Activated naive CD8-positive, alpha-beta T cell treated with anti-CD3 and anti-CD28 coated beads, Interleukin-2, amount 50 U/mL, for 24 hours (primary cell): ENCODE measurements around the gene PAFAH2.

Source experiments
- ATAC-seq: fragments of 150-1000 bp; cut with Tn5 transposase; one replicate; pipeline ENCODE4 v1.10.0; 2021
- DNase-seq: peaks from one replicate; pipeline ENCODE4 v3.0.0; 2021
- H3K27ac Mint-ChIP-seq: one replicate; pipeline ENCODE4 v1.8.0; 2021; ENCODE audit warnings: mild to moderate bottlenecking, mixed read lengths
- H3K27me3 Mint-ChIP-seq: one replicate; pipeline ENCODE4 v1.8.0; 2021; ENCODE audit warnings: mixed read lengths
- H3K36me3 Mint-ChIP-seq: one replicate; pipeline ENCODE4 v1.8.0; 2021; ENCODE audit warnings: low read depth, mixed read lengths
- H3K4me1 Mint-ChIP-seq: one replicate; pipeline ENCODE4 v1.8.0; 2021; ENCODE audit warnings: mixed read lengths
- H3K4me3 Mint-ChIP-seq: one replicate; pipeline ENCODE4 v1.8.0; 2021; ENCODE audit warnings: mild to moderate bottlenecking, moderate library complexity, mixed read lengths
- H3K9me3 Mint-ChIP-seq: one replicate; pipeline ENCODE4 v1.8.0; 2021; ENCODE audit warnings: mixed read lengths

The PAFAH2 gene

DNA sequence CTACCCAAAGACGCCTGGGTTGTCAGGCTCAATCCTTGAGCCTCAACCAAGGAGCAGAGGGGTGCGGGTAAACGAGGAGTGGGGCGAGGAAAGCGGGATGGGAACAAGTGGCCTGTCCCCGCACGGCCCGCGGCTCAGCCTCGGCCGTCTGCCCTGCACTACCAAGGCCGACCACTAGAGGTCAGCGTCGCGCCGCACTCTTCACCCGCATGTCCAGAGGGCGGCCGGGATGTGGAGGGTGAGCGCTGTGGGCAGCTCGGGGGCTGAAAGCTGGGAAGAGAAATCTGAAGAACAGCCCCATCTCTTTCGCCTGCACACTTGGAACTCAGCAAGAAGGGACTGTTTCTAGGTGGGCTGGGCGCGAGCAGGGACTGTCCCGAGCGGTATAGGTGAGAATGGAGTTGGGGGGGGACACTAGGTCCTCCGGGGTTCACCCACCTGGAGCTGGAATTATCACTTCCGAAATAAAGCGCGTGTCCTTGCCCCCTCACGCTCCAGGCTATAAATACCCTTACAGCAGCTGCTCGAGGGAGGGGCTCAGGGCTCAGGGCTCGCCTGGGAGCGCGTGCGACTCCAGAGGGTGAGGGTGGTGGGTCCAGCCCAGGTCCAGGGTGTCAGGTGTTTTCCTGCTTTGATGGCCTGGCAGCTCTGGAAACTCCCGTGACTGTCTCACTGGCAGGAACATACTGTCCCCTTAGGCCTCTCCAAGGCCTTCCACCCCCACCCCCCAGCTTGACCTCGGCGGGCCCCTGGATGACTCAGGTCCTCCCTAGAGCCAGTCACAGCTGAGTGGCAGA, 38.3 kb upstream of the PAFAH2 start:
- H3K9me3 Mint-ChIP-seq = no peaks in the 10 kb centered on the region
- H3K36me3 Mint-ChIP-seq = no peaks in the 10 kb centered on the region
- peak overlapping the region; percentile 75 for H3K27ac Mint-ChIP-seq
- peaks cover 14% of the 10 kb centered on the region for H3K27me3 Mint-ChIP-seq
- H3K4me3 Mint-ChIP-seq = peak overlapping the region; percentile 87
- H3K4me1 Mint-ChIP-seq = peaks cover 19% of the 10 kb centered on the region
- ATAC-seq (peak; percentile 72), DNase-seq (peak; percentile 86)

DNA sequence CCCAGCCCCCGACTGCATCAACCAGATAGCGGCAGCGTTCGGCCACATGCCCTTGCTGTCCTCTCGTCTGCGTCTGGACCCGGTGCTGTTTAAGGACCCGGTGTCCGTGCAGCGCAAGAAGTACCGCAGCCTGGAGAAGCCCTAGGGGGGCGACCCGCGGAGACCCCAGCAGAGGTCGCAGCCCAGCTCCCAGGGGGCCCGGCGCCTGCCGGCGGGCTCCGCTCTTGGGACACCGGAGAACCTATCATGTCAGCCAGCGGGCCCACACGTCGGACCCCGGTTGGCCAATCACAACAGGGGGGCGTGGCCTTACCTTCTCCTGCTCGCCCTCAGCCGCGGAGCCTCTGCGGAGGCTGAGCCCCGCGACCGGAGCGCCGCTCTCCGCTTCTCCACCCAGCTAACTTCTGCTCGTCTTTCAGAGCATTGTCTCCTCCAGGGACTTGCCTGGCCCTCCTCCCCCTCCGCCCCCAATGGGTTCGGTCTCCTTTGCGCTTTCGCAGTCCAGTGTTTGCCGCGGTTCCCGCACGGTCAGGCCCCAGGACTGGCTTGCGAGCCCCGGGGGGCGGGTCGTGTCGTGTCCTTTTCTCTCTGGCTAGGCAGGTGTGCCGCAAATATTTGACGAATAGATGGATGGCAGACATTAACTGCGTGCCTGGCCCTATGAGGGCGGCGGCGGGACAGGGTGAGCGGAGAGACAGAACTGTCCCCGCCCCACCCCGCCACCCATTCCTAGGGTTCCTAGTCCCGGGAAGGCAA, 37.5 kb upstream of the PAFAH2 start:
- Mint-ChIP-seq H3K4me3 (peak overlapping the region; percentile 87), H3K4me1 (peaks cover 19% of the 10 kb centered on the region), H3K9me3 (no peaks in the 10 kb centered on the region), H3K27ac (peak overlapping the region; percentile 75), H3K36me3 (no peaks in the 10 kb centered on the region), H3K27me3 (peaks cover 14% of the 10 kb centered on the region)
- ATAC-seq (peak; percentile 82), DNase-seq (peak; percentile 92)

DNA sequence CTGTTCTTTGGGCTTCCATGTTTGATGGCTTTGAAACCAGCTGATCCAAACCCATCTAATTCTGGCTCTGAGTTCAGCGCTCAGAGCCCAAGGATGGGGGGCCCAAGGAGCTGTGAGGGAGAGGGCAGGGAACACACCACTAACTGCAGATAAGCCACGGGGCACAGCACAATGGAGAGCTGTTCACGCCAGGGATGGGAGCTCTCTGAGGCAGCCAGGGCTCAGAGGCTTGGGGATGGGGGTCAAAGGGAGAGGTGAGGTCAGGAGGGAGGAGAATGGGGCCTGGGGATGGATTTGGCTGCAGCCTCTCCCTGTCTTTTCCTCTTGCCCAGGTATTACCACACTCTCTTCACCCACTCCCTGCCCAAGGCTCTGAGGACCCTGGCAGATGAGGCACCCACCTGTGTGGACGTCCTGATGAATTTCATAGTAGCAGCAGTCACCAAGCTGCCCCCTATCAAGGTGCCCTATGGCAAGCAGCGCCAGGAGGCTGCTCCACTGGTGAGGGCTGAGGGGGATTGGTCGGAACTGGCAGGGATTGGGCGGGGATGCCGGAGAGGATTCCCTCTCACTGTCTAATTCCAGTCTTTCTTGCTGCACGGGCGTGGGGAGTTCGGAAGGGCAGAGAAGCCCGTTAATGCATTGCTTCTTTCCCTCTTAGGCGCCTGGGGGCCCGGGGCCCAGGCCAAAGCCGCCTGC, 36.8 kb upstream of the PAFAH2 start:
- no peak for DNase-seq
- Mint-ChIP-seq H3K27ac (no peak overlapping the region), H3K27me3 (peaks cover 13% of the 10 kb centered on the region), H3K36me3 (no peaks in the 10 kb centered on the region), H3K4me1 (peaks cover 19% of the 10 kb centered on the region), H3K9me3 (no peaks in the 10 kb centered on the region), H3K4me3 (peak overlapping the region; percentile 87)
- ATAC-seq = no peak

DNA sequence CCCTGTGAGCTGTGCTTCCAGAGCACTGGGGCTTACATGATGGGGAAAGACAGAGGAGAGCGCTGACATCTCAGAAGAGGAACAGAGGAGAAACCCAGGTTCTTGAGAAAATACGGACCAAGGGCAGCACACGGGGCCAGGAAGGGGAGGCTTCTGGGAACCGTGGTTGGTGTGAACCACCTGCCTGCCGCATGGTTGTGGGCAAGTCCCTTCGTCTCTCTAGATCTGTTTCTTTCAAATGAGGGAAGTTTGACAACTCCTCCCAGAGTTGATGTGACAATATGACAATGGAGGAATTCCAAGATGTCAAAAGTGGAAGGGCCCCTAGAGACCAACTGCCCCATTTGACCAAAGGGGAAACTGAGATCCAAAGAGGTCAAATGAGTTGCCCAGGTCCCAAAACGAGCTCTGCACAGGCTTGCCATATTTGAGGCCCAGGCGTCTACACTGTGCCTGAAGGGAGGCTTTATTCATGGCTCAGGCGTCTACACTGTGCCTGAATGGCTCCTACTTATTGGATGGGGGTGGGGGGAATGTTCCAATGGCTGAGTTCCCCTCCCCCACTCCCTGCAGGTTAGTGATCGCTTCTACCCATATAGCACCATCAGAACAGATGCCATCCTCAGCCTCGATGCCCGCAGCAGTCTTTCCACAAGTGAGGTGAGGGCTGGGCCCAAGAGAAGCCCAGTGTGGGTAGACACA, 34.9 kb upstream of the PAFAH2 start:
- Mint-ChIP-seq H3K9me3 (no peaks in the 10 kb centered on the region), H3K27me3 (peaks cover 12% of the 10 kb centered on the region), H3K4me3 (no peak overlapping the region), H3K27ac (no peak overlapping the region), H3K36me3 (no peaks in the 10 kb centered on the region), H3K4me1 (peaks cover 19% of the 10 kb centered on the region)
- no peak for ATAC-seq
- no peak for DNase-seq

DNA sequence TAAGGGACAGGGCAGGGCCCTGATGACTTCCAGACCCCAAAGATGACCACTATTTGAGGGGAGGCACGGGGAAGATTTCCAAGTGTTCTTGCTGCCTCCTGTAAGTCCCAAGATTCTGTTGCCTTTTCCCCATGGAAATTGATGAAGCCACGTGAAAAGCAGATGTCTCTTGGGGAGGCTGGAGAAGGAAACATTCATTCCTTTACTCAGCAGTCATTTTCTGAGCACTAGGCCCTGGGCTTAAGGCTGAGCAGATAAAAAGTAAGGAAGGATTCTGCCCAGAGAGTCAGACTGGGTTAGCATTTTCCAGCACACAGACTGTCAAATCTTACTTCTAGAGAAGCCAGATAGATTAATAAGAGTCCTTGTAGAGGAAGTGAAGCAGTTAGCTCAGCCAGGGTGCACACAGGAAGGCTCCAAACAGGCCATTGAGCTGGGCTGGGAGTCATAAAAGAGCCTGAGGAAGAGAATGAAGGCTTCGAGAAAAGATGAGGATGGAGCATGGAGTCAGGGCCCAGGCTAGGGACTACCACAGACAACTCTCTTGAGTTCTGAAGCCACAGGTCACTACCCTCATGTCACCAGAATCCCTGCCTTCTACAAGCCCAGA, 33.9 kb upstream of the PAFAH2 start:
- Mint-ChIP-seq H3K4me3 (no peak overlapping the region), H3K4me1 (peaks cover 19% of the 10 kb centered on the region), H3K9me3 (no peaks in the 10 kb centered on the region), H3K27ac (no peak overlapping the region), H3K36me3 (no peaks in the 10 kb centered on the region), H3K27me3 (peaks cover 12% of the 10 kb centered on the region)
- ATAC-seq = no peak
- no peak for DNase-seq

DNA sequence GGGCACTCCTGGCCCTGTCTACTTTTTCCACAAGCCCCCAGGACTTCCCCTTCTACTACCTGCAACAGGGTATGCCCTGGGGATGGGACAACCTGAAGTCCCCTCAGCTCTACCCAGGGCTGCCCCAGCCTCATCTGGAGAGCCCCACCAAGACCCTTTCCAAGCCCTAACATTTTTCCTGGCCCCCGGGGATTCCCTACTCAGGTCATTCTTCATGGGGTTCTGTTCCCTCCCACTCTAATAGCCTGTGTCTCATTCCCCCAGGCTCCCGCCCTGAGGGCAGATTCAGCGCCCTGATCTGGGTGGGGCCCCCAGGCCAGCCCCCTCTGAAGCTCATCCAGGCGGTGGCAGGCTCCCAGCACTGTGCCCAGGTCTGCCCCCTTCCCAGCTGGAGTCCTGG, 33.3 kb upstream of the PAFAH2 start:
- DNase-seq (no peak), ATAC-seq (no peak)
- H3K27ac Mint-ChIP-seq = no peak overlapping the region
- H3K4me3 Mint-ChIP-seq = no peak overlapping the region
- peaks cover 10% of the 10 kb centered on the region for H3K27me3 Mint-ChIP-seq
- H3K36me3 Mint-ChIP-seq = no peaks in the 10 kb centered on the region
- H3K9me3 Mint-ChIP-seq = no peaks in the 10 kb centered on the region
- H3K4me1 Mint-ChIP-seq = peaks cover 14% of the 10 kb centered on the region

DNA sequence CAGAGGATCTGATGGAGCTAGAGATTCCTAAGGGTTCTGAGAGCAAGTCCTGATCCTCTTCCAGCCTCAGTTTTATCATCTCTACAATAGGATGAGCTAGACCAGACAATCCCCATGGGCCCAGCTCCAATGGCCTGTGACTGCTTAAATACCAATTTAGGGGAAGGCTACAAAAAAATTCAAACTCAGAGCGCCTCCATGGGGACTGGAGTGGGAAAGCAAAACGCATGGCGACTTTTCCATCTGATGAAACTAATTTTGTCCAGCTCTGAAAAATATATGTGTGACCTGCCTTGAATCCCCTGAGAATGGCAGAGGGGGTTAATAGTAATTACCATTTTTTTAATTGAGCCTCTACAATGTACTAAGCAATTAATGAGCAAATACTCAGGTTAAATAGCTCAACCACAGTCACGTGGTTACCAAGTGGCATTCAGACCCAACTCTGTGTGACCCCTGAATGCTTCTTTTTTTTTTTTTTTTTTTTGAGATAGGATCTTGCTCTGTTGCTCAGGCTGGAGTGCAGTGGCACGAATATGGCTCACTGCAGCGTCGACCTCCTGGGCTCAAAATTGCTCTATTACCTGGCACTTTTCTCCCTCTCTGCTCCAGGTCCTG, 32.1 kb upstream of the PAFAH2 start:
- Mint-ChIP-seq H3K27me3 (peaks cover 10% of the 10 kb centered on the region), H3K36me3 (no peaks in the 10 kb centered on the region), H3K9me3 (no peaks in the 10 kb centered on the region), H3K27ac (no peak overlapping the region), H3K4me3 (no peak overlapping the region), H3K4me1 (peaks cover 6% of the 10 kb centered on the region)
- DNase-seq (no peak), ATAC-seq (no peak)

DNA sequence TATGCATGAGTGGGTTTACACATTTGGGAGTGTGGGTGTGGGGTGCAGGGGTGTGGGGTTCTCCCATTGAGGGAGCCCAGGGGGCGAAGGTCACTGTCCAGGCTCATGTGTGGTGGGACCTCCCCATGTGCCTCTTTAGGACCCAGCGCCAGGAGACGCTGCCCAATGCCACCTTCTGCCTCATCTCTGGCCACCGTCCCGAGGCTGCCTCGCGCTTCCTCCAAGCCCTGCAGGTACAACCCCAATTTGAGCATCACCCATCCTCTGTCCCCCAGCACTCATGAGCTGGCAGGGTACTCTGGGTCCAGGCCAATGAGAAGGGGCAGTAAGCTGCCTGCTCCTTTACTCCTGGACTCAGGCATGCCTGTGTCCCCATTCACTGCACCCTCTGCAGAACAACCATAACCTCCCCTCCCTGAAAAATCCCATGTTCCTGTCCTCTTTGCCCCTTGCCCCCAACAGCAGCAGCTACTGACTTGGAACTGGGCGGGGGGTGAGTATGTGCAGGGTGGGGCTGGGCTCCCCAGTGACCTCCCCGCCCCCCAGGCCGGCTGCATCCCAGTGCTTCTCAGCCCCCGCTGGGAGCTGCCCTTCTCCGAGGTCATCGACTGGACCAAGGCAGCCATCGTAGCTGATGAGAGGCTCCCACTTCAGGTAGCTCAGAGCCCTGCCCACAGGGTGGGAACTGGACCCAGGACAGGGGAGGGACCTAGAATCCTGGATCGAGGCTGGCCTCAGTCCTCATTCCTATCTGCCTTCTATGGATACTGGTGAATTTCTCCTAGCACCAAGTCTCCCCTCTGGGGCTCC, 31.4 kb upstream of the PAFAH2 start:
- no peaks in the 10 kb centered on the region for H3K4me1 Mint-ChIP-seq
- no peak overlapping the region for H3K4me3 Mint-ChIP-seq
- H3K27me3 Mint-ChIP-seq = peaks cover 7% of the 10 kb centered on the region

DNA sequence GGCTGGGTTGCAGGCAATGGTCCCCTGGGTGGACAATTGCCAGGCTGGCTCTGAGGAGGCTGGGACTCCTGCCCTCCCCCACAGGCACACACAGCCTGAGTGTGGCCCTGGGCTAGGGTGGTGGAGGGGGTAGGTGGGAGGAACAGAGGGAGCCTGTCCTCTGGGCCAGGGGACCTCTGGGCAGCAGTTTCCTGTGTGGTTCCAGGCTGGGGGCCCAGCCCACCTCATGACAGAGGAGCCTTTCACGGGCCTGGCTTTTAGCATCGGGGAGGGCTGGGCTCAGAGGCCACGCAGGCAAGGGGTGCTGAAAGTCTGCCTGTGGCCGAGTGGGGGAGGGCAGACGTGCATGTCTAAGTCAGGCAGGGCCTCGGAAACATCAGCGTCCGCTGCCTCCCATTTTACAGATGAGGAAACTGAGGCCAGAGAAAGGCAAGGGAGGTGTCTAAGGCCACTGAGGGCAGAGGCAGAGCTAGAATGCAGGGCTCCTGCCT, 30.7 kb upstream of the PAFAH2 start:
- no peaks in the 10 kb centered on the region for H3K36me3 Mint-ChIP-seq
- no peak overlapping the region for H3K4me3 Mint-ChIP-seq
- ATAC-seq (no peak), DNase-seq (no peak)
- H3K27ac Mint-ChIP-seq = no peak overlapping the region
- no peaks in the 10 kb centered on the region for H3K4me1 Mint-ChIP-seq
- peaks cover 4% of the 10 kb centered on the region for H3K27me3 Mint-ChIP-seq
- no peaks in the 10 kb centered on the region for H3K9me3 Mint-ChIP-seq

More for the DNA sequence above, 31.4 kb upstream of the PAFAH2 start:
- DNase-seq = no peak
- Mint-ChIP-seq H3K36me3 (no peaks in the 10 kb centered on the region), H3K9me3 (no peaks in the 10 kb centered on the region), H3K27ac (no peak overlapping the region)
- no peak for ATAC-seq

DNA sequence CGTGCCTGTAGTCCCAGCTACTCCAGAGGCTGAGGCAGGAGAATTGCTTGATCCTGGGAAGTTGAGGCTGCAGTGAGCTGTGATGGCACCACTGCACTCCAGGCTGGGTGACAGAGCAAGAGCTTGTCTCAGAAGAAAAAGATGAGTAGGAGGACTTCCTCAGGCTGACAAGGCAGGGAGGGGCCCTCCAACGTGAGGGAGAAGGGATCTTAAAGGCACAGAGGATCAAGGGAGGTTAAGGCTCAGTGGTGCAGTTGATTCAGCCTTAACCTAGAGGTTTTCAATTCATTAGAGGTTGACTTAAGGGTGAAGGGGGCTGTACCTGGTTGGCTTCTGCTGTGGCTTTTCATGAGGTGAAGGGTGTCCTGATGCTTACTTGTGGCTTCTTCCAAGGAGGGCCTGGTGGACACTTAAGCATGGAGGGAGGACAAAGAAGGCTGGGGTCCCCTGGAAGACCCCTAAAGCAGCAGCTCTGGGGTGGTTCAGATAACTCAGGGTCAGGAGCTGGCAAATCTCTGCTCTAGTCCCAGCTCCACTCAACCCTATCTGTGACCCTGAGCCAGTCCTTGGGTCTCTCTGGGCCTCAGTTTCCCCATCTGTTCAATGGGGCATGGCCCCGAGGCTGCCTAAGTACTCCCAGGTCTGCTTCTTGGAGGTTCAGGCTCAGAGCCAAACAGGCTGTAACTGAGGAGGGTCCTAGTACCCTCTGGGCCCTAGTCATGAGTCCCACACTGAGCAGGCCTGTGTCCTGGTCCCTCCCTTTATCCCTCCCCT, 30.0 kb upstream of the PAFAH2 start:
- Mint-ChIP-seq H3K27me3 (peaks cover 4% of the 10 kb centered on the region), H3K27ac (no peak overlapping the region), H3K4me1 (no peaks in the 10 kb centered on the region), H3K4me3 (no peak overlapping the region), H3K36me3 (no peaks in the 10 kb centered on the region), H3K9me3 (no peaks in the 10 kb centered on the region)
- DNase-seq = no peak
- ATAC-seq = peak; percentile 39

DNA sequence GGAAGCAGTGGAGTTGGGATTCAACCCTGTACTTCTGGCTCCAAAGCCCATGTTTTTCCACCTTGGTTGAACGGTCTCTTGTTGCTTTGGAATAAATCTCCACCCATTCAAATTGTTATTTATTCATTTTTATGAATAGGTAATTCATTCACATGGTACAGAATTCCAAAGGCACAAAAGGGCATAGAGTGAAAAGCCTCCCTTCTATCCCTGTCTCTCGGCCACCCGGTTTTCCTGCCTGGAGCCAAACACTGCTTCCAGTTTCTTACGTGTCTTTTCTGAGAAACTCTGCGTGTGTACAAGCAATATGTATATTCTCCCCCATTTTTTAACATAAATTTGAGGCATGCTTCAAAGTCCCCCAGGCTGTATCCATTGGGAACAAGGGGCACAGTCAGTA, 27.7 kb upstream of the PAFAH2 start:
- Mint-ChIP-seq H3K36me3 (no peaks in the 10 kb centered on the region), H3K27me3 (no peaks in the 10 kb centered on the region), H3K9me3 (no peaks in the 10 kb centered on the region), H3K4me1 (no peaks in the 10 kb centered on the region), H3K4me3 (no peak overlapping the region), H3K27ac (no peak overlapping the region)
- ATAC-seq = no peak
- no peak for DNase-seq

DNA sequence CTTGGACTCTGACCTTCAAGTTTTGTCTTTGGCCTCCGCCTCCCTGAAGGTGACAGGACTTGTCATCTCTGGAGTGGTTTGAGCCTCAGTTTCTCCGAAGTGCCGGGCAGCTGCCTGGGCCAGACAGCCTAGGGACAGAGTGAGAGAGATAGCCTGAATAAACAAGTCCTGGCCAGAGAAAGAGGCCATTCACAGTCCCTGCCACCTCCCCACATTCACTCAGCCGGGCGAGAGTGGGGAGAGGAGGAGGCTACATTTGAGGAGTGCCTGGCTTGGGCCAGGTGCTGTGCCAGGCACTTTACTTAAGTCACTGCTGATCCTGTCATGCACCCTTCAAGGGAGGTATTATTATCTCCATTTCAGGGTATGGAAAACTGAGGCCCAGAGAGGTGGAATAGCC, 27.2 kb upstream of the PAFAH2 start:
- H3K27me3 Mint-ChIP-seq = no peaks in the 10 kb centered on the region
- DNase-seq (no peak), ATAC-seq (no peak)
- no peaks in the 10 kb centered on the region for H3K9me3 Mint-ChIP-seq
- H3K4me1 Mint-ChIP-seq = peaks cover 2% of the 10 kb centered on the region
- no peak overlapping the region for H3K4me3 Mint-ChIP-seq
- H3K36me3 Mint-ChIP-seq = no peaks in the 10 kb centered on the region
- H3K27ac Mint-ChIP-seq = no peak overlapping the region
